Fibroblast of pulmonary artery (primary cell): Measurements from ENCODE around the gene C6.

Experiments
- DNase-seq: peaks from one replicate; pipeline ENCODE4 v3.0.0-alpha.2; 2010; ENCODE audit warnings: low read depth
- H3K4me3 ChIP-seq: replicated peaks from 2 replicates; pipeline ENCODE4 v1.5.1; 2011; ENCODE audit warnings: low read depth, mild to moderate bottlenecking, control low read depth, low read length, moderate library complexity
- CTCF ChIP-seq: IDR thresholded peaks from 2 replicates; pipeline ENCODE4 v1.5.1; 2011; ENCODE audit warnings: mild to moderate bottlenecking, control low read depth, low read length, inconsistent platforms; ENCODE audit errors: missing control alignments

Gene C6

GRCh38 chr5:41094871-41095270 is 118.5 kb downstream of the C6 start:
- H3K4me3 ChIP-seq = no peak overlapping the region
- DNase-seq = peak; percentile 58
- TF ChIP-seq CTCF = no peak

GRCh38 chr5:41093803-41094202 is 119.5 kb downstream of the C6 start:
- no peak overlapping the region for H3K4me3 ChIP-seq
- DNase-seq = peak; percentile 27
- no peak for TF ChIP-seq CTCF
